Medulla oblongata (tissue), 1 donor: ENCODE measurements around the gene KANK4.

Source experiments
- DNase-seq: peaks from one replicate; pipeline ENCODE4 v3.0.0-alpha.2; 2015; ENCODE audit errors: extremely low spot score

KANK4 gene

GRCh38 chr1:62318756-62319544 lies at the start of gene KANK4:
TSS of gene KANK4 (minus strand) at chr1:62319434. CDS start at chr1:62281564, 37,870 bp downstream.
- peak; percentile 19 for DNase-seq

DNA sequence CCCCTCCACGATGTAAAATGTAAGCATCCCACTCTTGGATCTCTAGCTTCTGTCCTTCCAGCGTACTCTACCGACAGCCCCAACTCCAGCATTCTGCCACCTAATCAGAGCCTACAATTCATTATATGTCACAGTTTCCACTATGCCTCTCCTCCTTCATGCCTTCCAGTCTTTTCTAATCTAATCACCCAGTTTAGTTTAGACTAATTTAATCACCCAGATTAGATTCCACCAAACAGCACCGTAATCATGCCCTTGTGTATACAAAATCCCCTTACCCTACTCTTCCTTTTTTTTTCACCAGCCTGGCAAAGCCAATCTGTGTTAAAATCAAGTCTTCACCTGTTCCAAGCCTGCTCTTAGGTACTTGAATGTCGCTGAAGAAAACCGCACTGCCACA lies 49.8 kb upstream of the KANK4 start:
- no peak for DNase-seq

DNA sequence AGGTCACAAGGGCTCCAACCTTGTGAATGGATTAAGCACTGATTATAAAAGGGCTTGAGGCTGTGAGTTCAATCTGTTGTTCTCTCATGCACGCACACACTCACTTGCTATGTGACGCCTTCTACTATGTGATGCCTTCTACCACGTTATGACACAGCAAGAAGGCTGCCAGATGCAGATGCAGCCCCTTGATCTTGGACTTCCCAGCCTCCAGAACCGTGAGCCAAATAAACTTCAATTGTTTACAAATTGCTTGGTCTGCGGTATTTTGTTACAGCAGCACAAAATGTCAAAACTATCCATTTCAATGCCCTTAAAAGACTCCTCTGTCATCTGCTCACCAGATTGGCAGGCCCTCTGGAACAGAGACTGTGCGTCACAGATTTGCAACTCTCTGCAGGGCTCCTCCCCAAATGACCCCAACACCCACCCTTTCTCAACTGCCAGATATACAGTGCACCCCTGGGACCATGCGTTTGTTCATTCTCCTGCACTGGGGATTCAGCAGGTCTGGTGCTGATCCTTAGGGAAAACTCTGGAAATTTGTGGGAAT lies 47.8 kb upstream of the KANK4 start:
- no peak for DNase-seq

GRCh38 chr1:62364721-62365120 lies 45.5 kb upstream of the KANK4 start:
- no peak for DNase-seq

- no peak for DNase-seq
Observed at GRCh38 chr1:62362926-62363325, 43.7 kb upstream of the KANK4 start.

- no peak for DNase-seq
Observed at GRCh38 chr1:62362061-62362917, 43.1 kb upstream of the KANK4 start.

- no peak for DNase-seq
Observed at GRCh38 chr1:62361431-62361830, 42.2 kb upstream of the KANK4 start.

DNA sequence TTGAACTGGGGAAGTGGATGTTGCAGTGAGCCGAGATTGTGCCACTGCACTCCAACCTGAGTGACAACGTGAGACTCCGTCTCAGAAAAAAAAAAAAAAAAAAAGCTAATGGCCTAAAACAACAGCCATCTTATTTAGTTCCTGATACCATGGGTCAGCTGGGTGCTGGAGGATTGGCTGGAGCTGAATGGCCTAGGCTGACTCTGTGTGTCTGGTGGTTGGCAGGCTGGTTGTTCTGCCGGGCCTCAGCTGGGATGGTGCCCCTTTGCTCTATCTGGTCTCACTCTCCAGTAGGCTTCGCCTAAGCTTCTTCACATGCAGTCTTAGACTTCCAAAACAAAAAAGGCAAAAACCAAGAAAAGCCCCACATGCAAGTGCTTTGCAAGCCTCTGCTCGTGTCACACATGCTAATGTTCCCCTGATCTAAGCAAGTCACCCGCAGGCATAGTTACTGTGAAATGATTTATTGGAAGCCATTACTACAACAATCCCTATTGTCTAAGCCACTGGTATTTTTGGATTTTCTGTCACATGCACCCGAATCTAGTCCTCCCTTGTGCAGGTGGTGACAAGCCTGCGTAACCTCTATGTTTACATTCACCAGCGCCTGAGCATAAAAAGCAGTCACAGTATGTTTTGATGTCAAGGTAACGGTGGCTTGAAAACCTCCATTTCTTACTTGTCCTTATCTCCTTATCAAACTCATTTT lies 39.6 kb upstream of the KANK4 start:
- DNase-seq, result no peak

- no peak for DNase-seq
Observed at GRCh38 chr1:62357916-62358315, 38.7 kb upstream of the KANK4 start.

- no peak for DNase-seq
Observed at GRCh38 chr1:62356257-62356835, 37.1 kb upstream of the KANK4 start.

DNA sequence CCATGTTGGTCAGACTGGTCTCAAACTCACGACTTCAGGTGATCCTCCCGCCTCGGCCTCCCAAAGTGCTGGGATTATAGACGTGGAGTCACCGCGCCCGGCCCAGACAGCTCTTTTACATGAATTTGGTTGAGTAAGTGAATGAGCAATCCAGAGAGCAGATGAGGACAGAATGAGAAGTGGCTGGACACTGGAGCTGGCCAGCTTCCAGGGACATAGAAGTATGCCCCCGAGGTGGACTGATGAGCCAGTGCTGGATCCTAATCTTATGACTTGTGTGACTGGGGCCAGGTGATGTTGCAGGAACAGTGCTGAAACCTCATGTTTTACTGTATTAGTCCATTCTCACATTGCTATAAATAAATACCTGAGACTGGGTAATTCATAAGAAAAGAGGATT lies 35.9 kb upstream of the KANK4 start:
- DNase-seq, result no peak

- no peak for DNase-seq
Observed at GRCh38 chr1:62353853-62354252, 34.6 kb upstream of the KANK4 start.

- DNase-seq, result no peak
Observed at GRCh38 chr1:62352387-62352786, 33.2 kb upstream of the KANK4 start.

GRCh38 chr1:62349470-62350233 lies 30.4 kb upstream of the KANK4 start:
- no peak for DNase-seq

DNA sequence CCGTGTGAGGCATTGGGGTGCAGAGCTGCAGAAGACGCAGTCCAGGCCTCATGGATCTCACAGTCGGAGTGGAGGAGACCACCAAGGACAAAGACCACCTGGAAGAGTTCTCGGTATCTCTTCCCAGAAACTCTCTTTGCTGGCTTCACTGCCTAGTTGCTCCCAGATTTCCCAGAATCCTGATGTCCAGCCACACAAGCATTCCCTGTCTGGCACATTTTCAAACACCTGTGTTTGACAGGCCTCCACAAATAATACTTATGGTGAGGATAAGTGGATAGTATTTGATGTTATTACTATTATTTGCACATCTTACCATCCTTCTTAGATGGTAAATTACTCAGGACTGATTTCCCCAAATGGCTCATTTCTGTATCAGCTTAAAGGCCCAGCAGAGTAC lies 27.7 kb upstream of the KANK4 start:
- DNase-seq, result no peak

DNA sequence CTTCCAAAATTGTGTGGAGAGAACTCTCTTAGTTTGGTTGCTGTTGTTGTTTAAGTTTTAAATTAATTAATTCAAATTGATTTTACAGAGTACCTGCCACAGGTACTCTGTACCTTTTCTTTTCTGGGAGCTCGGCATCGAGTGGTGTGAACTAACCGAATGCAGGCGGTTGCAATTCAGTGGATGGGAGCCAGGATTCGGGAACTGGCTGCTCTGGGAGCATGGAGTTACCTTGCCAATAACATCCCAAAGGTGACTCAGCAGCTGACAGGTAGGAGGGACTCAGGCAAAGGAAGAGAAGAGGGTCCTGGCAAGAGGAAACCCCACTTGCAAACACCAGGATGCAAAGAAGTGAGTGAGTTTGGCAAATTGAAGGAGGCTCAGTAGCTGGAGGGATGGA lies 24.7 kb upstream of the KANK4 start:
- no peak for DNase-seq

- DNase-seq, result no peak
Observed at GRCh38 chr1:62342270-62342669, 23.0 kb upstream of the KANK4 start.

- DNase-seq, result no peak
Observed at GRCh38 chr1:62341615-62342014, 22.4 kb upstream of the KANK4 start.

- DNase-seq, result no peak
Observed at GRCh38 chr1:62341089-62341488, 21.9 kb upstream of the KANK4 start.

- DNase-seq, result peak; percentile 23
Observed at GRCh38 chr1:62337706-62338631, 18.7 kb upstream of the KANK4 start.
